Mesendoderm (in vitro differentiated cells): Measurements from ENCODE around the gene NSUN2.

ENCODE experiments used
- DNase-seq: peaks from one replicate; pipeline ENCODE4 v3.0.0; 2013
- H2AK5ac ChIP-seq: 2 replicates; pipeline ENCODE4 v1.6.1; 2013; ENCODE audit warnings: low read length, inconsistent platforms
- H2BK120ac ChIP-seq: 2 replicates; pipeline ENCODE4 v1.6.1; 2013; ENCODE audit warnings: low read depth, mild to moderate bottlenecking, low read length, moderate library complexity, mixed read lengths
- H2BK15ac ChIP-seq: replicated peaks from 2 replicates; pipeline ENCODE4 v1.6.1; 2013; ENCODE audit warnings: low read depth, mild to moderate bottlenecking, moderate library complexity
- H2BK5ac ChIP-seq: 2 replicates; pipeline ENCODE4 v1.6.1; 2013; ENCODE audit warnings: low read length, inconsistent platforms
- H3K18ac ChIP-seq: 2 replicates; pipeline ENCODE4 v1.6.1; 2013; ENCODE audit warnings: mild to moderate bottlenecking, low read length, mixed read lengths
- H3K23ac ChIP-seq: one replicate; pipeline ENCODE4 v1.6.1; 2013; ENCODE audit warnings: low read length
- H3K27ac ChIP-seq: 2 replicates; pipeline ENCODE4 v1.5.1; 2013; ENCODE audit warnings: low read depth, mild to moderate bottlenecking, inconsistent platforms, low read length, moderate library complexity
- H3K27me3 ChIP-seq: 2 replicates; pipeline ENCODE4 v1.6.1; 2013; ENCODE audit warnings: low read length, control low read depth, mild to moderate bottlenecking, inconsistent platforms; ENCODE audit not compliant: insufficient read depth, poor library complexity
- H3K36me3 ChIP-seq: 2 replicates; pipeline ENCODE4 v1.6.1; 2013; ENCODE audit warnings: low read length, inconsistent platforms; ENCODE audit not compliant: control insufficient read depth, insufficient read depth
- H3K4ac ChIP-seq: one replicate; pipeline ENCODE4 v1.6.1; 2013; ENCODE audit warnings: low read depth, mild to moderate bottlenecking, low read length, moderate library complexity
- H3K4me1 ChIP-seq: 2 replicates; pipeline ENCODE4 v1.6.1; 2013; ENCODE audit warnings: low read depth, low read length, inconsistent platforms; ENCODE audit not compliant: control insufficient read depth
- H3K4me2 ChIP-seq: 2 replicates; pipeline ENCODE4 v1.6.1; 2013; ENCODE audit warnings: low read length
- H3K4me3 ChIP-seq: 2 replicates; pipeline ENCODE4 v1.5.1; 2013; ENCODE audit warnings: mild to moderate bottlenecking, low read length
- H3K56ac ChIP-seq: one replicate; pipeline ENCODE4 v1.6.1; 2013; ENCODE audit warnings: low read length
- H3K79me1 ChIP-seq: 2 replicates; pipeline ENCODE4 v1.6.1; 2013; ENCODE audit warnings: low read length, inconsistent platforms
- H3K79me2 ChIP-seq: 2 replicates; pipeline ENCODE4 v1.6.1; 2013; ENCODE audit warnings: mild to moderate bottlenecking, low read length; ENCODE audit not compliant: control insufficient read depth, insufficient read depth
- H3K9ac ChIP-seq: 2 replicates; pipeline ENCODE4 v1.6.1; 2013; ENCODE audit warnings: low read length, inconsistent platforms
- H4K5ac ChIP-seq: one replicate; pipeline ENCODE4 v1.6.1; 2013; ENCODE audit warnings: low read length
- H4K8ac ChIP-seq: one replicate; pipeline ENCODE4 v1.6.1; 2013; ENCODE audit warnings: low read depth, mild to moderate bottlenecking, control low read depth, low read length, moderate library complexity
- WGBS: extraction: QIAGEN DNeasy Blood & Tissue Kit; methylation state at CpG from one replicate; pipeline ENCODE4 v1.1.7; 2013; ENCODE audit warnings: low lambda C conversion rate, missing lambda C conversion rate; ENCODE audit not compliant: insufficient coverage; ENCODE audit errors: extremely low coverage; 5-methylcytosine and 5-hydroxymethylcytosine counted together

NSUN2 gene

DNA sequence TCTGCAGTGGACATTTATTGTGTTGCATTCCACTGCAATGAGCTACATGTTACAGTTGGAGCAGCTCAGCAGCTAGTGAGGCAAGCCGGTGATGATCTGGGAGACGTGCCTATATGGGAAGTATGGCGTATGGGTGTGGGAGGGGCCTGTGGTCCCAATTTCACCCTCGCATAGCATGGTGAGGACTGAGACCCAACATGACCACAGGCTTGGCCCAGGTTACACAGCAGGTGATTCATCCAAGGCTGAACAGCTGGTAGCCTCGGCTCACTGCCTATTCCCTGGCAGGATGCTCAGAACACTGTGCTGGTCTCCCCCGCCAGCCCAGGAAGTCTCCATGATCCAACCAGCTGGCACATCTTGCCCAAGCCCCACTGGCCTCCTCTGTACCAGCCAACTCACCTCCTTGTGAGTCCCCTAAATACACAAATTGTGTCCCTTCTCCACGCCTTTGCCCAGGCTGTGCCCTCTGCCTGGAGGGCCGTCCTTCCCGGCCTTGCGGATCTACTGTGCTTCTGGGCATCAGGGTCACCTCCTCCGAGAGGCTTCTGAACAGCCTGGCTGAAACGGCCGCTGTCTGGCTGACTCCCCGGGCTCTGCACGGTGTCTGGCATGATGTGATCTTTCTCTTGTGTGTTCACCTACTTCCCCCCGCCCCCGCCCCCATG lies 81.4 kb downstream of the NSUN2 start:
- Histone ChIP-seq H2BK5ac (no peak overlapping the region), H3K4me1 (no peaks in the 10 kb centered on the region), H4K5ac (no peak overlapping the region), H2AK5ac (no peak overlapping the region), H2BK120ac (no peak overlapping the region), H3K4me3 (no peak overlapping the region), H3K23ac (no peak overlapping the region), H4K8ac (no peak overlapping the region), H3K18ac (no peak overlapping the region), H3K9ac (no peak overlapping the region), H2BK15ac (no peak overlapping the region), H3K36me3 (no peaks in the 10 kb centered on the region), H3K4me2 (no peak overlapping the region), H3K79me2 (no peaks in the 10 kb centered on the region), H3K27ac (no peak overlapping the region), H3K79me1 (no peaks in the 10 kb centered on the region), H3K4ac (no peak overlapping the region), H3K56ac (no peak overlapping the region), H3K27me3 (no peaks in the 10 kb centered on the region)
- no CpG with 5 or more reads among the region's 17 CpGs for WGBS
- no peak for DNase-seq

DNA sequence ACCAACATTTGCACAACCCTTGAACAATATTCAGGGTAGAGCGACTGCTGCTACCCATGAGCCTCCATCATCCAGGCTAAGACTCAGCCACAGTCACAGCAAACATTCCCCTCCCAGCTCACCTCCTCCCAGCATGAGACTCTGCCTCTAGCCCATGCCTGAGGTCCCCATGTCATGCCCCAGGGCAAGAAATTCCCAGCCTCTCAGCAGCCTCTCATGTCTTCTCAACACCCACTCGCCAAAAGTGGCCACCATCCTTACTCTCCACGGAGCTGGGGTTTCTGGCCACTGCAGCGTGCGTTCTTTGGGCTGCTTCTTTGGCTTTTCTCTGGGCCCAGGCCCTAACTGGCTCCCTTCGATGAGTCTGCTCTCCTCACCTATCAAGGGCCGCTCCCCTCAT lies 82.2 kb downstream of the NSUN2 start:
- Histone ChIP-seq H2BK120ac (no peak overlapping the region), H4K5ac (no peak overlapping the region), H3K4me3 (no peak overlapping the region), H3K4me1 (no peaks in the 10 kb centered on the region), H2BK15ac (no peak overlapping the region), H2BK5ac (no peak overlapping the region), H3K36me3 (no peaks in the 10 kb centered on the region), H3K4me2 (no peak overlapping the region), H3K18ac (no peak overlapping the region), H3K9ac (no peak overlapping the region), H3K56ac (no peak overlapping the region), H3K23ac (no peak overlapping the region), H3K27me3 (no peaks in the 10 kb centered on the region), H4K8ac (no peak overlapping the region), H3K79me1 (no peaks in the 10 kb centered on the region), H3K79me2 (no peaks in the 10 kb centered on the region), H2AK5ac (no peak overlapping the region), H3K27ac (no peak overlapping the region), H3K4ac (no peak overlapping the region)
- DNase-seq: no peak
- WGBS: no CpG with 5 or more reads among the region's 7 CpGs
